GM12872 (cell line): ENCODE data around the gene PTTG2.

Source experiments
- TF ChIP-seq, protein P1 (sequence below): IDR thresholded peaks from 3 replicates; pipeline ENCODE4 v1.5.1; 2011; ENCODE audit warnings: low read depth, mild to moderate bottlenecking, low read length, moderate library complexity; ENCODE audit not compliant: insufficient read depth

Gene PTTG2

DNA sequence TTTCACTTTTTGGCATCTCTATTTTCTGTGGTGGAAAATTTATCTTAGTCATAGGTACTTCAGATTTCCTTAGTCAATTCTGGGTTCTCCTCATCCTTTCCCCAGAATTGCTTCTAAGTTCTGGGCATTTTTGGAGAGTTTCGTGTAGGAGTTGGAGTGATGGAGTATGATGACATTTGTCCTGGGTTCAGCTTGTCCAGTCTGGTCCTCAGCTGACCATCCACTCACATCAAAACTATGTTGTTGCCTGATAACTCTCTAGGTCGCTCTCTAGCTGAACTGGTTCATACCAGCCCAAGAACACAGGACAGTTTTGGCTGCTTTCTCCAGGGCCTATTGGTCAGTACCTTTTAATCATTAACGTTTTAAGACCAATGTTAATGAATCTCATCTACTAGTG, 13.2 kb downstream of the PTTG2 start:
- TF ChIP-seq, protein P1, sequence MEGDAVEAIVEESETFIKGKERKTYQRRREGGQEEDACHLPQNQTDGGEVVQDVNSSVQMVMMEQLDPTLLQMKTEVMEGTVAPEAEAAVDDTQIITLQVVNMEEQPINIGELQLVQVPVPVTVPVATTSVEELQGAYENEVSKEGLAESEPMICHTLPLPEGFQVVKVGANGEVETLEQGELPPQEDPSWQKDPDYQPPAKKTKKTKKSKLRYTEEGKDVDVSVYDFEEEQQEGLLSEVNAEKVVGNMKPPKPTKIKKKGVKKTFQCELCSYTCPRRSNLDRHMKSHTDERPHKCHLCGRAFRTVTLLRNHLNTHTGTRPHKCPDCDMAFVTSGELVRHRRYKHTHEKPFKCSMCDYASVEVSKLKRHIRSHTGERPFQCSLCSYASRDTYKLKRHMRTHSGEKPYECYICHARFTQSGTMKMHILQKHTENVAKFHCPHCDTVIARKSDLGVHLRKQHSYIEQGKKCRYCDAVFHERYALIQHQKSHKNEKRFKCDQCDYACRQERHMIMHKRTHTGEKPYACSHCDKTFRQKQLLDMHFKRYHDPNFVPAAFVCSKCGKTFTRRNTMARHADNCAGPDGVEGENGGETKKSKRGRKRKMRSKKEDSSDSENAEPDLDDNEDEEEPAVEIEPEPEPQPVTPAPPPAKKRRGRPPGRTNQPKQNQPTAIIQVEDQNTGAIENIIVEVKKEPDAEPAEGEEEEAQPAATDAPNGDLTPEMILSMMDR, result no peak

DNA sequence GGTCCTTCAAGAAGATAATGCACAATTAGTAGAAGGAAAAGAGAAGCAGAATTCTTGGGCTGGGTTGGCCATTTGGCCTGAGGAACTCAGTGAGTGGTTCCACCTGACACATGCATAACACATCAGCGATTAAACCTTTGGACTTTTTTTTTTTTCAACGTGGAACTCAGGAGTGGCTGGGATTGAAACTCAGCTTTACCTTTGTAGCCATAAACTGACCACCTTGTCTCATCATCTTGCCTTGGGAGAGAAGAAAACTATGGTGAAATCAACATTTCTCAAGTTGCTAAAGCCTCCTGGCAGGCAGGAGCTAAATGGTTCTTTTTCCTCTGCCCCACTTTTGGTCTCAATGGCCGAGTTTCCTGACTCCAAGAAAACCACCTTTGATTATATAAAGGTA, 16.3 kb downstream of the PTTG2 start:
- TF ChIP-seq, protein P1, result no peak

DNA sequence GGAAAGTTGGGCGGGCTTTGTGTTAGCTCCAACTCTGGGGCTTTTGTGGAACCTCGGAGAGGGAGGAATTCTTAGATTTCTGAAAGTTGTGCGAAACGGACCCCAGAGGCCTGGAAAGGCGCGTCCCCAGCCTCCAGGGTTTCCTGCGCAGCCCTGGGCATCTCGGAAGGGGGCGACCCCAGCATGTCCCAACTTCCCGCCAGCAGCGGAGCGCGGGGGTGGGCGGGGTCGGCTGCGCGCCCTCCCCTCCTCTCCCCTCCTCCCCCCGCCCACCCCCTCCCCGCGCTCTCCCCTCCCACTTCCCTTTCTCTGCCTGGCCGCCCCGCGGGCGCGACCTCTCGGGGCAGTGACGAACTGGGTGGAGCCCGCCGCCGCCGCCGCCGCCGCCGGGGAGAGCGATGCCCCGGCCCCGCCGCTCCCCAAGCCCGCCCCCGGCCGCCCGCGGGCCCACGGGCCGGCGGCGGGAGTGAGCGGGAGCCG, 16.8 kb downstream of the PTTG2 start:
- TF ChIP-seq, protein P1, result 0 out of 3 replicates have a peak, but pooled peaks have one; percentile 3

DNA sequence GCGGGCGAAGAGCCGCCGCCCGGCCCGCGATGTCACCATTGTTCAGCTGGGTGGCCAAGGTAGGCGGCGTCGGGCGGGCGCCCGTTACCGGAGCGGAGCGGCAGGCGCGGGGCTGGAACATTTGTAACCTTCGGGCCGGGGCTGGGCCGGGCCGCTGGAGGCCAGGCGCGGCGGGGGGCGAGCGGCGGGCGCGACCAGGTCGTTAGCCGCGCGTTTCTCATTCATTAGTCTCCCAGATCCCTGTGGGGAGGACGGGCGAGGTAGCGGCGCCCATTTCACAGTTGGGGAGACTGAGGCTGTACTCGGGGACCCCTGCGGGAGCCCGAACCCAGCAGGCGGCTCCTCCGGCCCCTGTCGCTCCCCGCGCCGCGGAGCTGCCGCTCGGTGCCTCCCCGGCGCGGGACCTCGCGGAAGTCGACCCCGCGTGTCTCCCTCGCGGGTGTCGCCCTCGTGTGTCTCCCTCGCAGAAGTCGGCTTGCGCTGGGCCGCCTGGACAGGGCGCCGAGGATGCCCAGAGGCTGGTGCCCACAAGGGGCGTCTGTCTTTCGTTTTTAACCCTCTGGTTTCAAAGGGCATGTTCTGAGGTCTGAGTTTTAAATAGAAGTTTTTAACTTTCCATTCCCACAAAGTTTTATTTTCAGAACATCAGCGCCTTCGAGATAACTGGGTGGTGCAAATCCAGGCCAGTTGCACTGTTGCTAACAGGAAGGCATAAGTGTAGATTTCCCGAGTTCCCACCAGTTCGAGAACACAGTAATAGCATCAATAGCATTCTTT, 17.5 kb downstream of the PTTG2 start:
- TF ChIP-seq, protein P1, result peak; percentile 66

DNA sequence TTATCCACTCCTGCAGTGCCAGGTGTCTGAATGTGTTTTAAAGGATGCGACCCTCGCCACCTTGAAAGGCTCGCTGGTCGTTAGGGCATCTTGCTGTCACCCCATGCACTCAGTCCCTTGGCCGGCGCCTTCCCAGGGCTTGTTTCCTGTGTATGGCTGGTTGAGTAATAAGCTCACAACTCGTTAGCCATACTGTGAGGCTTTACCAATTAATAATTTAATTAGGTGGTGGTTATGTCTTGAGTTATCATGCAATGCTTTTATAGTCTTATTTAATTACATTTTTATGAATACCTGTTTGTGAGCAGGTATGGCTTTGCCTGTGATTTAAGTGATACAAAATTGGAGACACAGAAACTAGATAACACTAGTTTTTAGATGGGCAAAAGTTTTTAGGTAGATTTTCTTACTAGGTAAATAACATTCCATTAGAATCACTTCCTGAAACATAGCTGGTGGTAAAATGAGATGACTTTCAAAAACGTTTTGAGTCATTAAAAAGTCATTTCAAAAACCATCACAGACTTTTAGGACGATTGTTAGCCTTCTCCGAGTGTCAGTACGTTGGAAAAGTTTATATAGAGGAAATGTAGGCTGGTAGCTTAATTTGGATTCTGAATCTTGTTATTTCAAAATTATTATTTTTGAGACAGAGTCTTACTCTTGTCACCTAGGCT, 18.2 kb downstream of the PTTG2 start:
- TF ChIP-seq, protein P1, result no peak

DNA sequence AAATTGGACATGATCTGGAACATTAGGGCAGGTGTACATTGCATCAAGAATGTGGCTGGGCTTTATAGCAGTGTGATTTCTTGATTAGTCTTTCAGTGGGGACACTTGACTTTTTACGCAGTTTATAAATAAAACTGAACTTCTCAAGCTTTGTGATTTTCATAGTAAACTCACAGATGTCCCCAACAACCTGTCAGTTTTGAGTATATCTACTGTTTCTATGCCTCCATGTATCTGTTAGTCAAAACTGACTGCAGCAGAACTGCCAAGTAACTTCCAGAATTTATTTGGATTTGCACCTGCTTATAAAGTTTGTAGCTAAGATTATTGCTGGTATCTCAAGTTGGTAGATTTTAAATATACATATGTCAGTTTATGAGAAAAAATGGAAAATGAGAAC, 20.0 kb downstream of the PTTG2 start:
- TF ChIP-seq, protein P1, result no peak

DNA sequence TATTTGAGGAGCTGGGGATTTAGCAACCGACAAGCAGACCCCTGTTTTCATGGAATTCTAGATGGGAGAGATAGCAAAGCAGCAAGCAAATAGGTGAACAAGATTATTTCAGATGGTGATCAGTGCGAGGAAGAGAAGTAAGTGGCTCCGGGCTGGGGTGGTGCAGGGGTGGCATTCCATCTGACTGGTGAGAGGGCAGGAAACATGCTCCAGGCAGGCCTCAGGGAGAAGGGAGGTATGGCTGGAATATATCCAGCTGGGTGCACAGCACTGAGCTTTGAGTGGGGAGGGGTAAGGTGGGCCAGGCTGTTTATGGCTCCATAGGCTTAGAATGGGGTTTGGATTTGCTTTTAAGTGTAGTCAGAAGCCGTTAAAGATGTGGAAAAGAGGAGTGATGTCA, 21.2 kb downstream of the PTTG2 start:
- TF ChIP-seq, protein P1, result no peak
